ENCODE measurements around the gene STK10. TPM values are rescaled to one million over a fixed set of nuclear protein-coding genes. Genes with fewer than 3 reads are reported as not detected.

STK10 gene
- total and polyA plus RNA-seq, 2 donors, result 10.6 to 20.8 TPM

DNA sequence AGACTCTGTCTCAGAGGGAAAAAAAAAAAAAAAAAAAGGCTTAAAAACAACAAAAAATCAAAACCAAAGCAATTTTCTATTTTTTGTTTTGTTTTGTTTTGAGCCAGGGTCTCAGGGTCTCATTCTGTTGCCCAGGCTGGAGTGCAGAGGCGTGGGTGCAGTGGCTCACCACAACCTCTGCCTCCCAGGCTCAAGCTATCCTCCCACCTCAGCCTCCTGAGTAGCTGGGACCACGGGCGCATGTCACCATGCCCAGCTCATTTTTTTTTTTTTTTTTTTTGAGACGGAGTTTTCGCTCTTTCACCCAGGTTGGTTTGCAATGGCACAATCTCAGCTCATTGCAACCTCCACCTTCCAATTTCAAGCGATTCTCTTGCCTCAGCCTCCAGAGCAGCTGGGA, 5.7 kb downstream of the STK10 start:
- H3K27ac ChIP-seq (ENCODE audit: low read depth), result no peak overlapping the region
- no peak overlapping the region for H3K4me3 ChIP-seq (ENCODE audit: low read depth, low read length)
- DNase-seq (ENCODE audit: extremely low spot score), result no peak
- WGBS, result 95% methylated on average over 6 of the region's 6 CpGs
- no peaks in the 10 kb centered on the region for H3K4me1 ChIP-seq (ENCODE audit: insufficient read depth)
- no peaks in the 10 kb centered on the region for H3K36me3 ChIP-seq (ENCODE audit: insufficient read depth)

DNA sequence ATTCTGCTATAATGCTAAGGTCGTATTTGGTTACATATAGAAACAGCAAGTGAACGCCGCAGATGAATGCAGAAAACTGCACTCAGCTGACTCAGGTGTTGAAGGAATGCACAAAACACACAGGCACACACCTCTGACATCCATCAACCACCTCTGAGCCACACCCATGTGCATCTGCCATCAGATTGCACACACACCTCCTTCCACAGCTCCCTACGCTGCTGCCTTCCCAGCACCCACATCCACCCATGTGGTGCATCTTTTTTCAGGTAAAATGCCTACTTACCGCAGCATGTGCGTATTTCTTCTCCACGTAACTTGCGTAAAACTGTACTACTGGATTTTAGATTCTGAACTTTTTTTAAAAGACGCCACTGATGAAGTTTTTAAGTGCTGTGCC, 7.1 kb downstream of the STK10 start:
- H3K36me3 ChIP-seq (ENCODE audit: insufficient read depth), result no peaks in the 10 kb centered on the region
- DNase-seq (ENCODE audit: extremely low spot score), result no peak
- WGBS, result 91% methylated on average over 9 of the region's 9 CpGs
- H3K4me1 ChIP-seq (ENCODE audit: insufficient read depth), result no peaks in the 10 kb centered on the region
- H3K27ac ChIP-seq (ENCODE audit: low read depth), result no peak overlapping the region
- H3K4me3 ChIP-seq (ENCODE audit: low read depth, low read length), result no peak overlapping the region

DNA sequence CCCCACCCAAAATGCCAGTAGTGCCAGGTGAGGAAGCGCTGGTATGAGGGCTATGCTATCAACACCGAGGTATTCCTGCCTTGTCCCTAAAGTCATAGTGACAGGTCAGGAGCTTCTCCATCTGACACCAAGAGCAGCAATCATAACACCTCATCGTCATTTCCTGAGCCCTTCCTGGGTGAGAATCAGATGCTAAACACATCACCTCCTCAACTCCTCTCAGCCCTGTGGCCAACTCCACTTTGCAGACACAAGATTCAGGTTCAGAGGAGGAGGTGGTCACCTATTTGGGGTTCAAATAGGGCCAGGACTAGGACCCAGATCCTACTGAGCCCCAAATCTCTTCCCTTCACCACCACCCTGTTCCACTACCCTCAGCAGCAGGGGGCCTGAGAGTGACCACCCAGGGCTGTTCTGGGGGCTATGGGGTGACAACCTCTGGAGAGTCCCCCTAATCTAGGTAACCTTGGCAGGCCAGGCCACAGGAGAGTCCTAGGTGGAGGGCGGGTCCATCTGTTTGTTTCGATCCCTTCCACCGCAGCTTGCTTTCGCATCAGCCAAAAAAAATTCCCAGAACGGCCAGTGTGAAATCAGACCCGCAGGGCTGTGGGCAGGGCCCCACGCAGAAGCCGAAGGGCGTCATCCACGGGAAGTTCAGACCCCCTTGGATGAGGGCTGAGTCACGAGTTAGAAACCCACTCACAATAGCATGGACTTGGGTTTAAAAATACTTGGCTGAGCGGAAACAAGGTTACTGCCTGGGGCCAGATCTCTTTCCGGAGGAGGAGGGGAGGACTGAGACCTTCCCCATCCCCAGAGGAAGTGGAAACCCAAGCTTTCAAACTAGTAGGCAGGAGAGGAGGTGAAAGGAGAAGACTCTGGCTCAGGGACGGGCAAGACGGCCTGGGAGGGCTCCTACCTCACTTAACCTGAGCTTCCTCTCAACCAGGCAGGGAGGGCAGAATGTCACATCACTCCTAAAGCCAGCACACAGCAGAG, 8.7 kb downstream of the STK10 start:
- no peaks in the 10 kb centered on the region for H3K4me1 ChIP-seq (ENCODE audit: insufficient read depth)
- 47% methylated on average over 18 of the region's 18 CpGs for WGBS
- no peak overlapping the region for H3K4me3 ChIP-seq (ENCODE audit: low read depth, low read length)
- no peak for DNase-seq (ENCODE audit: extremely low spot score)
- H3K27ac ChIP-seq (ENCODE audit: low read depth), result peak overlapping the region; percentile 4
- H3K36me3 ChIP-seq (ENCODE audit: insufficient read depth), result no peaks in the 10 kb centered on the region

DNA sequence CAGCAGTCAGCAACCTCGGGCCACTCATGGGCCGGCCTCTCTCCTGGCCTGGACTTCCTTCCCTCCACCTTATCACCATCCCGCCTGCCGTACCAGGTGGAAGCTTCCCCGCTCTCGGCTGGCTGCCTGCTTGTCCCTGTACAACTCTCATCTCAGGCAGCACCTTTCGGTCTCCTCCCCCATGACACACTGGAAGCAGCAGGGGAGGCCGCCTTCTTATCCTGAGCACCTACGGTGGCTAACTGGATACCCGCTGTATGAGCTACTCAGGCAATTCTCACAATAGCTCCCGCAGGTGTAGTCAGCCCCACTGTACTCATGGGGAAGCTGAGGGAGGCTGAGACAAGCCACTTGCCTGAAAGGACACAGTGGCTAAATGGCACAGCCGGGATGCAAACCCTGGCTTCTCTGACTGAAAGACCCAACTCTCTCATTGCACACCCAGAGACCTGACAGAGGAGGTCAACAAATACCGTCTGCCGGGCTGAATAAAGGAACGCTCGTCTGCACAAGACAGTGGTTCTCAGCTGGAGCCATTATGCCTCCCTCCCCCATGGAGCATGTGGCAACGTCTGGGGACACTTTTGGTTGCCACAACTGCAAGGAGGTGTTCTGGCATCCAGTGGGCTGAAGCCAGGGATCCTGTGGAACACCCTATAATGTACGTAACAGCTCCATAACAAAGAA, 9.6 kb downstream of the STK10 start:
- Histone ChIP-seq H3K36me3 (ENCODE audit: insufficient read depth) (no peaks in the 10 kb centered on the region), H3K4me1 (ENCODE audit: insufficient read depth) (no peaks in the 10 kb centered on the region), H3K4me3 (ENCODE audit: low read depth, low read length) (no peak overlapping the region), H3K27ac (ENCODE audit: low read depth) (no peak overlapping the region)
- 69% methylated on average over 18 of the region's 18 CpGs for WGBS
- DNase-seq (ENCODE audit: extremely low spot score), result no peak

DNA sequence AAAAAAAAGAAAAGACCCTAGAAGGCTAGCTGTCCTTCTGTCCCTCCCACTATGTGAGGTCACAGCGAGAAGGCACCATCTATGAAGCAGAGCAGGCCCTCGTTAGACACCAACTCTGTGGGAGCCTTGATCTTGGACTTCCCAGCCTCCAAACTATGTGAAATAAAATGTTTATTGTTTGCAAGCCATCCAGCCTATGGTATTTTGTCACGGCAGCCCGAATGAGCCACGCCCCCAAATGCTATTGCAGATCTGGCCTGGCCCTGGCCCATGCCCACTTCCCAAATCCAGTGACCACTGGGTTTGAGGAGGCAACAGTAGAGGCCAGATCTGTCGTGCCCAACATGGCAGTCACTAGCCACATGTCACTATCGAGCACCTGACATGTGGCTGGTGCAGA, 10.8 kb downstream of the STK10 start:
- no peak for DNase-seq (ENCODE audit: extremely low spot score)
- Histone ChIP-seq H3K4me1 (ENCODE audit: insufficient read depth) (no peaks in the 10 kb centered on the region), H3K4me3 (ENCODE audit: low read depth, low read length) (no peak overlapping the region), H3K36me3 (ENCODE audit: insufficient read depth) (no peaks in the 10 kb centered on the region), H3K27ac (ENCODE audit: low read depth) (no peak overlapping the region)
- 82% methylated on average over 7 of the region's 7 CpGs for WGBS

DNA sequence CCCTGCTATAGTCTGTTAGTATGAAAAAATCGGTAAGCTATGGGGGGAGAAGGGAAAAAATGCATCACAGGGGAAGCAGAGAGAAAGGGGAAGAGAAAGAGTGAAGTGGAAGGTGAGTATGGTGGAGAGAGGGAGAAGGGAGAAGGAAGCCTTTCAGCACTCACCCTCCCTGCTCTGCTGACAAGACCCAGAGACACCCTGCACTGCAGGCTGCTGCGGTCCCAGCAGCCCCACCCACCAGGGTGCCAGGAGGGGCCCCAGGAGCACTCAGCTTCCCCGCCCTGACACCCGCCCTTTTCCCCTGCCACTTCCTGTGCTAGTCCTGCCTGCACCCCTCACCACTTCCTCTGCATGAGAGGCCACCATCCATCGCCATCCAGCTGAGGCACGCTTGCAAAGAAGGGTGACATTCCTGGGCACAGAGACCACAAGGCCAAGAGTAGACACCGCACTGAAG, 12.7 kb downstream of the STK10 start:
- no peak for DNase-seq (ENCODE audit: extremely low spot score)
- Histone ChIP-seq H3K4me3 (ENCODE audit: low read depth, low read length) (no peak overlapping the region), H3K27ac (ENCODE audit: low read depth) (no peak overlapping the region), H3K36me3 (ENCODE audit: insufficient read depth) (no peaks in the 10 kb centered on the region), H3K4me1 (ENCODE audit: insufficient read depth) (no peaks in the 10 kb centered on the region)
- 66% methylated on average over 7 of the region's 7 CpGs for WGBS

DNA sequence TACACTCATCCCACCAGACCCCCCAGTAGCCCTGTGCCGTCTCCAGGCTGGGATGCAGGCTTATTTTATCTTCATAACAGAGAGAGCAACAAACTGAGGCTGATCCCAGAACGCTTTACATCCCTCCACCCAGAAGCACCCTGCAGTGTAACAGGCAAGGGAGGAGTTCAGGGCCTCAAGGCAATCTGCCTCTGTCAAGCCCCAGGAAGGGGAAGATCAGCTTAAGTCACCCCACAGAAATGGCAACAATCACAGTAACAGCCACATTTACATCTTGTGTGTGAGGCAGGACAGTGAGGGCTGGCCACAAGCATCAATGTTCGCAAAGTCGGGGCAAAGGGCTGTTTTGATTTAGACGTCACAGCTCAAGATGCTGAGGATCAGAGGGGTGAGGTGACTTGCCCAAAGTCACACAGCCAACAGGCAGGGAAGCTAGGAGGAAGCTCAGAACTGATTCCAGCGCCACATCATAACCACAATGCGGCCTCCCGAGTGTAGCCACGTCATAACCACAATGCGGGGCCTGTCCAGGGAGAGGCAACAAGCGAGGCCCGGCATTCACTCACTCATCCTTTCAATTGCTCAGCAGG, 14.4 kb downstream of the STK10 start:
- no peaks in the 10 kb centered on the region for H3K4me1 ChIP-seq (ENCODE audit: insufficient read depth)
- 81% methylated on average over 12 of the region's 12 CpGs for WGBS
- no peak overlapping the region for H3K27ac ChIP-seq (ENCODE audit: low read depth)
- no peaks in the 10 kb centered on the region for H3K36me3 ChIP-seq (ENCODE audit: insufficient read depth)
- no peak for DNase-seq (ENCODE audit: extremely low spot score)
- H3K4me3 ChIP-seq (ENCODE audit: low read depth, low read length), result no peak overlapping the region

DNA sequence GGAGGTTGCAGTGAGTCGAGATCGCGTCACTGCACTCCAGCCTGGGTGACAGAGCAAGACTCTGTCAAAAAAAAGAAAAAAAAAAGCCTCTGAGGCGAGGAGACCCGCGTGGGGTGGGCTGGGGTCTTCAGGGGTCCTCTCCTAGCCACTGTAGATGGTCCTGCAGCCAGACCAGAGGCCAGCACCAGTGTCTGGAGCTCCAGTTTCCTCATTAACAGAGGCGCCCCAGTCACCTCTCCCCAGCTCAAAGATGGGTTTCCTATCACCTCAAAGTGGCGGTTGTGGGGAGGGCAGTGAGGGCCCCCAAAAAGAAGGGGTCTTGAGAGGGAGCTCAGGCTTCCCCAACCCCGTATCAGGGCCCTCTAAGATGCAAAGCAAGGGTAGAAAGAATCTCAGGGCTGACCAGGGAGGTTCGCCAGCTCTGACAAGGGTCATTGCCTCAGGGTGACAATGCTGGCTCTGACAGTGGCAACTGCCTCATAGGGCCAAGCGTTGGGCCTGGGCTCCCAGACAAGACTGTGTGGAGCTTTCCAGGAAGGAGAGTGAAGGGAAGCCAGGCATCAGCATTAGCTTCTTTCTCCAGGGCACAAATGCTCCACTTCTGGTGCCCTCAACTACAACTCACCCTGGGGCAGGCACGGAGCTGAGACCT, 15.0 kb downstream of the STK10 start:
- Histone ChIP-seq H3K4me1 (ENCODE audit: insufficient read depth) (no peaks in the 10 kb centered on the region), H3K4me3 (ENCODE audit: low read depth, low read length) (no peak overlapping the region), H3K36me3 (ENCODE audit: insufficient read depth) (no peaks in the 10 kb centered on the region), H3K27ac (ENCODE audit: low read depth) (no peak overlapping the region)
- DNase-seq (ENCODE audit: extremely low spot score), result no peak
- WGBS, result 81% methylated on average over 12 of the region's 12 CpGs

DNA sequence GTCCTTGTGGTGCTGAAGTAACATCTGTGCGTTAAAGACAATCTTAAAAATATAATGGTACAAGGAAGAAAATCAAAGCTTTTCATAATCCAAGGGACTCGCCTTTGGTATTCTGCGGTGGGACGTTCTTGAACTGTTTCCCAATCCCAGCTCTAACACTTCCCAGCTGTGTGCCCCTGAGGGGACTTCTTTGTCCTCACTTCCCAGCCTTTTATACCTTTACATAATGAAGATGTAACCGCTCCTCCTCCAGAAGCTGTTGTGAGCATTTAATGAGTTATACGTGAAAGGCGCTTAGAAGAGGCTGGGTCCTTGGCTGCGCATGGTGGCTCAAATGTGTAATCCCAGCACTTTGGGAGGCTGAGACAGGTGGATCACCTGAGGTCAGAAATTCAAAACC, 16.9 kb downstream of the STK10 start:
- Histone ChIP-seq H3K27ac (ENCODE audit: low read depth) (no peak overlapping the region), H3K36me3 (ENCODE audit: insufficient read depth) (no peaks in the 10 kb centered on the region), H3K4me1 (ENCODE audit: insufficient read depth) (no peaks in the 10 kb centered on the region), H3K4me3 (ENCODE audit: low read depth, low read length) (no peak overlapping the region)
- 80% methylated on average over 8 of the region's 8 CpGs for WGBS
- DNase-seq (ENCODE audit: extremely low spot score), result no peak

DNA sequence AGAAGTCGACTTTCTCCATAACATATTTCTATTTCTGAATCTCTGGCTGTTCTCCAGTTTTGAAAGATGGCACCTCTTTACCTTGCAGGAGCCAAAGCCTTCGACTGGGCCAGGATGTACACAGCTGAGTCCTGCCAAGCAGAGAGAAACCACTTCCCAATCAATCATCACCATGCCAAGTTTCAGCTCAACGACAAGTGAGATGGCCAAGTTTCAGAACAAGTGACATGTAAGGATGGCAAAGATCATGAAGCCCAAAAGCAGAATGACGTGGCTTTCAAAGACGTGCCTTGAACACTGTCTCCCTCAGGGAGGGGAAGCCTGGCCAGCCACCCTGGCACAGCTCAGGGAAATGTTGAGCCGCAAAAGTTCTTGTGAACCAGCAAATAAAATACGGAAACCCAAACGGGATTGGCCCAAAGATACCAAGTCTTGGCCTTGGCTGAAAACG, 17.7 kb downstream of the STK10 start:
- Histone ChIP-seq H3K4me1 (ENCODE audit: insufficient read depth) (no peaks in the 10 kb centered on the region), H3K4me3 (ENCODE audit: low read depth, low read length) (no peak overlapping the region), H3K27ac (ENCODE audit: low read depth) (no peak overlapping the region), H3K36me3 (ENCODE audit: insufficient read depth) (no peaks in the 10 kb centered on the region)
- 67% methylated on average over 9 of the region's 9 CpGs for WGBS
- DNase-seq (ENCODE audit: extremely low spot score), result no peak

DNA sequence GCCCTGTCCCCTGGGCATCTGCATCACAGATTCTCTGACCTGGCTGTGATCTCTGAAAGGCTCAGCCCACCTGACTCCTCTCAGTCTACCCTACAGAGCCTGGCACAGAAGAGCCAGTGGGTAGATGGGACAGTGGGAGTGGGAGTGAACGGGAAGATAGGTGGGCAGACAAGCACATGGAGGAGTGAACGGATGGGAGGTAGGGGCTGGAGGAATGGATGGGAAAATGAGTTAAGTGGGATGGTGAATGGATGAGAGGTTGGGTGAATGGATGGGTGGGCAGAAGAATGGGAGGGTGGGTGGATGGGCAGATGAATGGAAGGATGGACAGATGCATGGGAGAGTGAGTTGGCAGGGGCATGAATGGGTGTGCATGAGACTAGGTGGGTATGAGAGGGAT, 18.8 kb downstream of the STK10 start:
- H3K4me1 ChIP-seq (ENCODE audit: insufficient read depth), result no peaks in the 10 kb centered on the region

DNA sequence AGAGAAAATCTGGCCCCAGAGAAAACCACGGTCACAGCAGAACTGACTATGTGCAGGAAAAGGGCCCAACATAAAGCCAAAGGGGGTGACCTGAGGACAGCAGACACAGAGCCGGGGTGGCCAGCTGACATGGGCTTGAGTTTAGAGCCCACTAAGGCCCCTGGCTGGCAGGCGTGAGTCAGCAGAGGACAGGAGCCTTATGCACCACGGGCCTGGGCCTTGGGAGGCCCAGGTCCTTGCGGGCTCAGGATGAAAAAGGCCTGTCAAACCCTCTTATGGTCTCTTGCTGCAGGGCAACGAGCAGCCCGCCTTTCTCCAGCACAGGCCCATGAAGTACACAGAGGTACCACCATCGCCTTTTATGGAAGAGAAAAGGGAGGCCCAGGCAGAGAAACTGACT, 19.7 kb downstream of the STK10 start:
- Histone ChIP-seq H3K27ac (ENCODE audit: low read depth) (no peak overlapping the region), H3K36me3 (ENCODE audit: insufficient read depth) (no peaks in the 10 kb centered on the region), H3K4me1 (ENCODE audit: insufficient read depth) (no peaks in the 10 kb centered on the region), H3K4me3 (ENCODE audit: low read depth, low read length) (no peak overlapping the region)
- DNase-seq (ENCODE audit: extremely low spot score), result no peak
- WGBS, result 55% methylated on average over 8 of the region's 8 CpGs

More for the DNA sequence above, 18.8 kb downstream of the STK10 start:
- H3K36me3 ChIP-seq (ENCODE audit: insufficient read depth), result no peaks in the 10 kb centered on the region
- H3K4me3 ChIP-seq (ENCODE audit: low read depth, low read length), result no peak overlapping the region
- no peak overlapping the region for H3K27ac ChIP-seq (ENCODE audit: low read depth)
- 100% methylated on average over 2 of the region's 2 CpGs for WGBS
- DNase-seq (ENCODE audit: extremely low spot score), result no peak

DNA sequence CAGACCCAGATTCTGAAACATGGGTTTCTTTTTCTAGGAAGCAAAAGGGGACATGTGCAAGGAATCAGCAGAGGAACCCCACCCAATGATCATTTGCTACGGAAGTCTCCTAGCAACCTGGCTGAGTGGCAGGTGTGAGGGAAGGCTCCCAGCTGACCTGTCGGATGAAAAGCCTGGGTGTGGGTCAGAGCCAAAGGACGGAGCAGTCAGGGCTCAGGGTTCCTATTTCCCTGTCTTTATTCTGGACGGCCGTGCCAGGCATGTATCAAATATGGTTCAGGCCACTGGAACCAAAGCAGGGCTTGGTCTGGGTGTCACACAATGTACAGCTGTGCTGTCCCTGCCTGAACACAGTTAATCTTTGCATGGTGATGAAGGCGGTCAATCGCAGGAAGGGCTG, 20.1 kb downstream of the STK10 start:
- Histone ChIP-seq H3K36me3 (ENCODE audit: insufficient read depth) (no peaks in the 10 kb centered on the region), H3K4me3 (ENCODE audit: low read depth, low read length) (no peak overlapping the region), H3K4me1 (ENCODE audit: insufficient read depth) (no peaks in the 10 kb centered on the region), H3K27ac (ENCODE audit: low read depth) (no peak overlapping the region)
- DNase-seq (ENCODE audit: extremely low spot score), result no peak
- 43% methylated on average over 7 of the region's 7 CpGs for WGBS

Data from urinary bladder (tissue), 4 donors.